KBM-7 (cell line): ENCODE measurements around the gene FXYD6.
"Not testable (repeated sequence)": the region's sequence is repeated elsewhere in the genome, so short reads cannot be mapped to it uniquely, and the experiment has no call there.

Source experiments
- DNase-seq: peaks from one replicate; pipeline ENCODE4 v3.0.0-alpha.2; 2015
- in situ Hi-C: fragments of 300-500 bp; cut with MboI; formaldehyde crosslinking; loops from 2 replicates; pipeline ENCODE4 v1.14.3; 2020; ENCODE audit warnings: low sequenced_read_pairs, low pct_unique_long_range_greater_than_20kb, mixed read lengths

Gene FXYD6

DNA sequence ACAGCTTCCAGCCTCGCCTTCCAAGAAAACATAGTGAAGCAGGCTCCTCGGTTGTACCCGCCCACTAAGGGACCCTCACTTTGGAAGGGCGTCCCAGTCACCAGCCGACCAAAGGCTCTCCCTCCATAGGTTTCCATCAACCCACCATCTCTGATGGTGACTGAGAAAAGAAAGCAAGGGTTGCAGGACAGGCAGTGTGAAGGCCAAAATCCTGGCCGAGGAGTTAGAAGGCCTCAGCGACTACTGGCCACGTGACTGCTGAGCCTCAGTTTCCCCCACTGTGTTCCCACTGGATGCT is 2.7 kb downstream of the FXYD6 start:
- no peak for DNase-seq
- in situ Hi-C loops, result no loop called here

- no peak for DNase-seq
- in situ Hi-C loops, result no loop called here
Measured at GRCh38 chr11:117872975-117873827, 3.3 kb downstream of the FXYD6 start.

DNA sequence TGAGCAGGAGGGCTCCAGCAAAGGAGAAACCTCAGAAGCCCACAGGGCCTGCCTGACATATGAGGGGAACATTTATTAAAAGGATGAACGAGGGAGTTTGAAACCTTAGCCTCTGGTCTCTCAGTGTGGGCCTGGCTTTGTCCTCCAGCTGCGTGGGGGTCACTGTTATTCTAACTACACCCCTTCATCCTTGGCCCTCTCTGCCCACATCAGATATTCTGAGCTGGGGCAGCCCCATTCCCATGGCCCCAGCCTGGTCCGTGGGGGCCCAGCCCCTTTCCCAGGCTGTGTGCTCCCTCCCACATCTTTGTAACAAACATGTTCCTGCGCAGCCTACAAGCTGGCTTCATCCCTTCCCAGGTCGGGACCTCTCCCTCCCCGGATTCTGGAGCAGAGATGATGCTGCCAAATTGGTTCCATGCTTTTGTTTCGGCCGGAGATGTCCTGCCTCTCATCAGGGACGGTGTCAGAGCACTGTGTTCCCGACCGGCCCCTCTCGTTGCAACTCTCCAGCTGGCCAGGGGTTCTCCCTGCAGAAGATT is 4.0 kb downstream of the FXYD6 start:
- in situ Hi-C loops, result no loop called here
- DNase-seq, result no peak

- in situ Hi-C loops, result no loop called here
- no peak for DNase-seq
Measured at GRCh38 chr11:117871784-117872183, 4.7 kb downstream of the FXYD6 start.

GRCh38 chr11:117871160-117871559 is 5.3 kb downstream of the FXYD6 start:
- DNase-seq, result no peak
- in situ Hi-C loops, result no loop called here

GRCh38 chr11:117870103-117870952 is 6.1 kb downstream of the FXYD6 start:
- no peak for DNase-seq
- in situ Hi-C loops, result no loop called here

- in situ Hi-C loops, result no loop called here
- no peak for DNase-seq
Measured at GRCh38 chr11:117869604-117870003, 6.9 kb downstream of the FXYD6 start.

DNA sequence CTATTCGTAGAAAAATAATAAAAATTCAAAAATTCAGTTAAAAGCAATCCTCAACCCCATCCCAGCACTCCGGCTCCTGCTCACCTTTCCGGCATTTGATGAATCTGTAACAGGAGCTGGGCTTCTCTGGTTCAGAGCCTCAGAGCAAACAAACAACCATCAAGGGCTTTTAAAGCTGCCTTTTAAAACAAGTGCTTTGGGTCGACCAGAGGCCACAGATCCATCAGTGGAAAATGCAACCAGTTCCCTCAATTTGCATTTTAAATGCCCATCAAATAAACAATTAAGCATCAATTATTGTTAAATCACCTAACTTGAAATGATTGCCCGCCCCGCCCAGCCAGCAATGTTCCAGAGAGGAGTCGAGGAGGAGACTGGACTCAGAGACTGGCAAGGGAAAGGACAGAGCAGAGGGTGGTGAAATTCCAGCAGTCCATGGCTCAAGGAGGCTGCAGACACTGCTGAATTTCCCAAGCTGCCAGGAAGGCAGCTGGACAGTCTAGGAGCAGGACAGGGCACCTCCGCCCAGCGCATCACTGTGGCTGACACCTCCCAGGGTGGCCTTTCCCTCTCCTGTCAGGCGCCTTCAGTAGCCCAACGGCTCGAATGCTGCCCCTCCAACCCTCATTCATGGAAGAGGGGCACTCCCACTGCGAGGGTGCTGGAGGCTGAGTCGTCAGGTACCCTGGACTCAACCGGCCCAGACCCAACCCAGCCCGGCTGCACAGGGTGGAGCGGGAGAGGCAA is 7.5 kb downstream of the FXYD6 start:
- in situ Hi-C loops, result no loop called here
- DNase-seq, result no peak

DNA sequence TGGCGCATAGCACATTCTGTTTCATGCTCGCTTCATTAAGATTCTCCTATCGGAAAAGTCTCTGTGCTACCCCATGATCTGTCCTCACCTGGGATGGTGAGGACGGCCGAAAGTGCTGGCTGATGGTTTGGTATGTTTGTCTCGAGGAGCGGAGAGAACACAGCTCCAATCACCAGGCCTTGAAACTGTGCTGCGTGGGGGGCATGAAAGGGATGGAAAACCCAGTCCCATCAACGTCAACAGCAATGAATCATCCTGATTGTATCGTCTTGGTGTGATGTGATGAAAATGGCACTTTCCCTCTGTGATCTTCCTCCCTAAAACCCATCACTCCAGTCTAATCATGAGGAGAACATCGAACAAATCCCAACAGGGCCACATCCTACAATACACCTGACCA is 8.4 kb downstream of the FXYD6 start:
- no peak for DNase-seq
- in situ Hi-C loops, result no loop called here

- in situ Hi-C loops, result no loop called here
Measured at GRCh38 chr11:117866526-117866925, 9.9 kb downstream of the FXYD6 start.

DNA sequence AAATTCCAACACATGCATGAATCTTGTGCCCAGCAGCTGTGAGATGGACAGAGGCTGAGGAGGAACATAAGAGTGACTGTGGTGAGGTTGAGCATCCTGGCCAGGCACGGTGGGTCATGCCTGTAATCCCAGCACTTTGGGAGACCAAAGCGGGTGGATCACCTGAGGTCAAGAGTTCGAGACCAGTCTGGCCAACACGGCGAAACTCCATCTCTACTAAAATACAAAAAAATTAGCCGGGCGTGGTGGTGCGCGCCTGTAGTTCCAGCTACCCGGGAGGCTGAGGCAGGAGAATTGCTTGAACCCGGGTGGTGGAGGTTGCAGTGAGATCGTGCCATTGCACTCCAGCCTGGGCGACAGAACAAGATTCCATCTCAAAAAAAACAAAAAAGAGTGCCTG is 10.9 kb downstream of the FXYD6 start:
- in situ Hi-C loops, DNase-seq: not testable (repeated sequence)

More at GRCh38 chr11:117866526-117866925, 9.9 kb downstream of the FXYD6 start:
- DNase-seq, result no peak

GRCh38 chr11:117863383-117863782 is 13.1 kb downstream of the FXYD6 start:
- no peak for DNase-seq
- in situ Hi-C loops, result no loop called here

GRCh38 chr11:117862753-117863152 is 13.7 kb downstream of the FXYD6 start:
- no peak for DNase-seq
- in situ Hi-C loops, result no loop called here

DNA sequence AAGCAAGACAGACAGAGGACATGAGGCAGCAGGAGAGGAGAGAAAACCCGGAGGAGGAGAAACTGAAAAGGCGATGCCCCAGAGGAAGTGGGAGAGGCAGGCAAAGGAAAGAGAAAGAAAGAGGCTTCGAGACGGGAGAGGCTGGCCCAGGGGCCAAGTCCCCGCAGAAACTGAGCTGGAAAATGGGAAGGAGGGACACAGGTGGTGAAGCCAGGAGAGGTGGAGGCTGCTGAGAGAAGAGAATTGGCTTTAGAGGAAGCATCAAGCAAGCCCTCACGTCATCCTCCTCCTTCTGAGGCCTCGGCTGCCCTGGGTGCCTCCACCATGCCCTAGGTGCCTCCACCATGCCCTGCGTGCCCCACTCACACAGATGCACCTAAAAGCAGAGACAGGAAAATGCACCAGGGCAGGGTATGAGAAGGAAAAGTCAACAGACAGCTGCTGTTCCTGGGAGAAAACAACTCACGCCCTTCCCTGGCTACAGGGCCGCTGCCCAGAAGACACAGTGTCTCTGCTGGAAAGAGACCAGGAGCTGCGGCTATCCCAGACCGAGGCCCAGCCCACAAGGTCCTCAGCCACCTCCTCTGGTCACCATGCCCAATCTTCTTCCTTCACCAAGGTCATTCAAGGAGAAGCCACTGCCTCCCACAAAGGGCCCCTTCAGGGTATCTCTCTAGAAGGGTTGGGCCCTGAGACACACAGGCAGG is 14.3 kb downstream of the FXYD6 start:
- no peak for DNase-seq
- in situ Hi-C loops, result no loop called here

- no peak for DNase-seq
Measured at GRCh38 chr11:117861151-117862018, 15.1 kb downstream of the FXYD6 start.

DNA sequence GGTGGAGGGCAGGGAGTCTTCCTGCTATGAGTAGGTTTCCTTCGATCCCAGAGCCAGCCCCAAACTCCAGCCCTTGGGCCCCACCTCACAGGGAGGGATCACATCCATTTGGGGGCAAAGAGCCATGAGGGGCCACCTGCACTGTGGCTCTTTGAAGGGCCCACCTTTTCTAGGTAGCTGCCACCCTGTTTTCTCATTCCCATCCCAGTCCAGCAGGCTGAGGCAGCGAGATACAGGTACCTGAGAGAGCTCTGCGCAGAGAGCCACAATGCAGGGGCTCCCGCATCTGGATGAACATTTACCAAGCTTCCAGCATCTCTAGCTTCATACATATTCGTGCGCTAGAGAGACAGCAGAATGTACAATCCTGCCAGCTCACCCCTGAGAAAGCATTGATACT is 16.3 kb downstream of the FXYD6 start:
- in situ Hi-C loops, result no loop called here
- DNase-seq, result no peak

More at GRCh38 chr11:117861151-117862018, 15.1 kb downstream of the FXYD6 start:
- in situ Hi-C loops, result no loop called here

- in situ Hi-C loops, result no loop called here
- no peak for DNase-seq
Measured at GRCh38 chr11:117859488-117860112, 16.9 kb downstream of the FXYD6 start.

DNA sequence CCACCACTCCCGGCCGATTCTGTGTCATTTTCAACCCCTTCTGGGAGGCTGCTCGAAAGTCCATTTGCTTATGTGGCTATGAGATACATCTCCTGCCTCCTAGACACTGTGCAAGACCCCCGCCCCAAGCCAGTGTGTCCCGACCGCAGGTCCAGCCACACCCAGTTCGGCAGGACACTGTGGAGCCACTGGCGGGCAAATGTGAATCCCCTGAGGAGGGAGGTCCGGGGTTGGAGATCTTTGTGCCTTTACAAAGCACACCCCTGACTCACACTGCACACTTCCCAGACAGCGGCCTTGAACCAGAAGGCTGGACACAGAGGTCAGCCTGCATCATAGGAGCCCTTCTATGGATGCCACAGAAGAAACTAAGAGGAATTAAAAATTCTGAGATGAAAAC is 17.4 kb downstream of the FXYD6 start:
- no peak for DNase-seq
- in situ Hi-C loops, result no loop called here
